GM19099 (cell line): ENCODE data around the gene C3orf22.

Experiments
- POLR2A ChIP-seq: IDR thresholded peaks from 3 replicates; pipeline ENCODE4 v1.6.1; 2011; ENCODE audit warnings: low read depth; ENCODE audit not compliant: insufficient read length; ENCODE audit errors: extremely low read depth

The C3orf22 gene

DNA sequence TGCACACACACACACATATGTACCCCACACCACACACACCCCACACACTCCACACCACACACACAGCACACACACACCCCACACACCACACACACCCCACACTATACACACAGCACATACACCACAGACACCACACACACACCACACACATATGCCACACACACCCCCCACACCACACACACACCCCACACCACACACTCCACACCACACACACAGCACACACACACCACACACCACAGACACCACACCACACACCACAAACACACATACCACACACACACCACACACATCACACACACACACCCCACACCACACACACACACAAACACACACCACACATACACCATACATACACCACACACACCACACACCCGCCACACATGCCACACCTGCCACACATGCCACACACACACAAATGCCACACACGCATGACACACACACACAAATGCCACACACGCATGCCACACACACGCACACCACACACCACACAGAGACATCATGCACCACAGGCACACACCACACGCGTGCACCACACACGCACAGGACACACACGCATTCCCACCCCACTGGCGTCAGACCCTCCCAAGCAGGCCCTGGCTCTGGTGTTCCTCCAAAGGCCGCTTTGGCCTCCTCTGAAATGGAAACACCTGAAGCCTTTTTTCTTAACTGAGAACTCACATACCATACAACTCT lies 19.0 kb downstream of the C3orf22 start:
- no peak for TF ChIP-seq POLR2A

GRCh38 chr3:126538966-126539365 lies 19.8 kb downstream of the C3orf22 start:
- TF ChIP-seq POLR2A: no peak

- TF ChIP-seq POLR2A: no peak
Observed at GRCh38 chr3:126538316-126538715, 20.4 kb downstream of the C3orf22 start.

GRCh38 chr3:126537730-126538281 lies 20.9 kb downstream of the C3orf22 start:
- no peak for TF ChIP-seq POLR2A

DNA sequence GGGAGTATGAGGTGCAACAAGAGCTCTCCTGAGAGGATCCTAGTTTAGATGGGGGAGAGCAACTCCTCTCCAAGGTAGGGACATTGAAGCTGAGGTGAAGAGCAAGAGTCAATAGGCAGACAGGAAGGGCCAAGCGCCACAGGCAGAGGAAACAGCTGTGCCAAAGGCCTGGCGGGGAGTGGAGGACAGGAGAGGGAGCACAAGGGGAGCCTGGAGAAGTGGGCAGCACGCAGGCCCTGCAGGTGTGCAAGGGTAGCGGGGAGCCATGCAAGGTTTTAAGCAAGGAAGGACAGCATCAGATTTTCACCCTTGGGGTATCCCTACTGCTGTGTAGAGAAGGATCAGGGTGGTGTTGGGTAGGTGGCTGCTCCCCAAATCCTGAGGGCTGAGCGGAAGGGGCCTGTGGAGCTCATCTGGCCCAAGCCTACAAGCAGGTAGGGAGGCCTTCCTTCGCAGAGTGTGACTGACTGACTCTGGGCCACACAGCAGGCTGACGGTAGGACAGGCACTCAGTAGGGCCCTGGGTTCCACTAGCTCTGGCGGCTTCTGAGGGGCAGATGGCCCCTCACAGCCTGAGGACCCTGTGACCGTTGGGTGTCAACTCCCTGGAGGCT lies 21.5 kb downstream of the C3orf22 start:
- TF ChIP-seq POLR2A: no peak

- no peak for TF ChIP-seq POLR2A
Observed at GRCh38 chr3:126536126-126536525, 22.6 kb downstream of the C3orf22 start.

- no peak for TF ChIP-seq POLR2A
Observed at GRCh38 chr3:126535636-126536035, 23.1 kb downstream of the C3orf22 start.

GRCh38 chr3:126533506-126533905 lies 25.2 kb downstream of the C3orf22 start:
- no peak for TF ChIP-seq POLR2A

- TF ChIP-seq POLR2A: no peak
Observed at GRCh38 chr3:126531051-126531330, 27.7 kb downstream of the C3orf22 start.

- no peak for TF ChIP-seq POLR2A
Observed at GRCh38 chr3:126530171-126531050, 28.3 kb downstream of the C3orf22 start.

GRCh38 chr3:126529585-126530170 lies 29.1 kb downstream of the C3orf22 start:
- no peak for TF ChIP-seq POLR2A

GRCh38 chr3:126528800-126529541 lies 29.8 kb downstream of the C3orf22 start:
- TF ChIP-seq POLR2A: no peak

DNA sequence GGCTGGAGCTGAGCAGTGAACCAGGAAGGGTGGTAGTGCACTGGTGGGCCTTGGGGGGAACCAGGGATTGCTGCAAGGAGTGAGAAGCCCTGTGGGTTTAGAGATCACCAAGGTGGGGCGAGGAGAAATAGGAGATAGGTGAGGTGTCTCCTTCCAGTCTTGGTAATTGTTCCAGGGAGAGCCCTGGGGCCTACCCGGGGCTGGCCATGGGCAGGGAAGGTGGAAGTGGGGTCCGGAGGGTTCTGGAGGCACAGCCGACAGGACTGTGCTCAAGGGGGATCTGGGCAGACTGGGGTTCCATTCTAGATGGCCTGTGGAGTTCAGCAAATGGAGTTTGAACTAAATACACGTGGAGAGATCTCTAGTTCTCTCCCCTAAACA lies 30.3 kb downstream of the C3orf22 start:
- no peak for TF ChIP-seq POLR2A

DNA sequence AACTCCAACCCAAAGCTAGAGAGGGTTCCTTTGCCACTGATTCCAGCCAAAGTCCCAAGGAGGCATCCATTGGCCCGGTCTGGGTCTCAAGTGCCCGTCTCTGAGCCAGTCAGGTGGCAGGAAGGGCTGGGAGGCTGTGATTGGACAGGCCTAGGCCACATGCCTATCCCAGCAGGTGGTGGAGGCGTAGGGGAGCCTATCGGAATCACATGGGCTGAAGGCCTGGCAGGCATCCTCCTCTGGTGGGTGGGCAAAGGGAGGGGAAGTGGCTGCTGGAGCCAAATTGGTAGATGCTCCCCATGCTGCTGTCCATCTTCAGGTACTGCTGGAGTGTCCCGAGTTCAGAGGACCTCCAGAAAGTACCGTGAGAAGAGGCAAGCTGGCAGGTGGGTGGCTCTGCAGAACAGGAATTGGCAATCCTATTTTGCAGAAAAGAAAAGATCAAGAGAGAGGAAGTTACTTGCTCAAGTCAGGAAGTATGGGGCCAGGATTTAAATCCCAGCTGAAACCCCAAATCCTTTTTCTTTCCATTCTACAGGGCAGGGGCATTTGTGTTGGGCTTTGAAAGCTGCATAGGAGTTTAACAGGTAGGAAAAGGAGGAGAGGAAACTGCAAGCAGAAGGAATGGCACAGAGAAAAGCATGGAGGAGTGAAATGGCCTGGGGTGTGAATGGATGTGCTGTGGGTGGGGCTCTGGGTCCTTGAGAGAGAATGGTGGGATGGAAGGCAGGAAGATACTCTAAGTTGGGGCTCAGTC lies 31.1 kb downstream of the C3orf22 start:
- no peak for TF ChIP-seq POLR2A
